Measurements from ENCODE around the gene CROCC2.

DNA sequence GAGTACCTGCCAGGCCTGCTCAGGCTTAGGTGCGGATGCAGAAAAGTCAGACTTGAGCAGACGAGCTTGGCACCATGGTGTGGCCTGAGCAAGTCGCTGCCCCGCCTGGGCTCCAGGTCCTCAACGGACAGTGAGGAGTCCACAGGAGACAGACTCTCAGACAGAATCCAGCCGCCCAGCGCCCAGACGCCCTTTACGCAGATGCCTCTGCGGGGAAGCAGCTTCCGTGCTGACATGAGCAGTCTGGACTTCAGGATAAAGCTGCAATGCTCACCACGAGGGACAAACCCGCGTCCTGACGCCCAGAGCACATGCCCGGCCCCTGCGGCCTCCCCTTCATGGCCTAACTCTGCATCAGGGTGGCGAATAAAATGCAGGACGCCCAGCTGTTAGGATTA lies 6.7 kb upstream of the CROCC2 start:
- TF ChIP-seq PRPF4 (IDR thresholded peaks at IDR 0.05; ENCODE audit: low read depth, low read length, poor library complexity, severe bottlenecking) (no peak), ZNF264 (CRISPR knock-in tag; IDR thresholded peaks at IDR 0.05) (no peak), ZNF850 (CRISPR knock-in tag; conservative IDR thresholded peaks at IDR 0.05) (no peak), TSC22D2 (CRISPR knock-in tag; IDR thresholded peaks at IDR 0.05; ENCODE audit: borderline replicate concordance) (no peak), IKZF4 (CRISPR knock-in tag; IDR thresholded peaks at IDR 0.05; ENCODE audit: borderline replicate concordance, low read depth, not compliant biosample characterization) (no peak), ZNF766 (CRISPR knock-in tag; IDR thresholded peaks at IDR 0.05; ENCODE audit: borderline replicate concordance) (no peak), NKX3-1 (CRISPR knock-in tag; IDR thresholded peaks at IDR 0.05) (no peak), ZNF335 (CRISPR knock-in tag; IDR thresholded peaks at IDR 0.05) (no peak)
- TF ChIP-seq, protein P1, sequence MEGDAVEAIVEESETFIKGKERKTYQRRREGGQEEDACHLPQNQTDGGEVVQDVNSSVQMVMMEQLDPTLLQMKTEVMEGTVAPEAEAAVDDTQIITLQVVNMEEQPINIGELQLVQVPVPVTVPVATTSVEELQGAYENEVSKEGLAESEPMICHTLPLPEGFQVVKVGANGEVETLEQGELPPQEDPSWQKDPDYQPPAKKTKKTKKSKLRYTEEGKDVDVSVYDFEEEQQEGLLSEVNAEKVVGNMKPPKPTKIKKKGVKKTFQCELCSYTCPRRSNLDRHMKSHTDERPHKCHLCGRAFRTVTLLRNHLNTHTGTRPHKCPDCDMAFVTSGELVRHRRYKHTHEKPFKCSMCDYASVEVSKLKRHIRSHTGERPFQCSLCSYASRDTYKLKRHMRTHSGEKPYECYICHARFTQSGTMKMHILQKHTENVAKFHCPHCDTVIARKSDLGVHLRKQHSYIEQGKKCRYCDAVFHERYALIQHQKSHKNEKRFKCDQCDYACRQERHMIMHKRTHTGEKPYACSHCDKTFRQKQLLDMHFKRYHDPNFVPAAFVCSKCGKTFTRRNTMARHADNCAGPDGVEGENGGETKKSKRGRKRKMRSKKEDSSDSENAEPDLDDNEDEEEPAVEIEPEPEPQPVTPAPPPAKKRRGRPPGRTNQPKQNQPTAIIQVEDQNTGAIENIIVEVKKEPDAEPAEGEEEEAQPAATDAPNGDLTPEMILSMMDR (CRISPR knock-in tag; IDR thresholded peaks at IDR 0.05), result no peak
- TF ChIP-seq, protein P2, sequence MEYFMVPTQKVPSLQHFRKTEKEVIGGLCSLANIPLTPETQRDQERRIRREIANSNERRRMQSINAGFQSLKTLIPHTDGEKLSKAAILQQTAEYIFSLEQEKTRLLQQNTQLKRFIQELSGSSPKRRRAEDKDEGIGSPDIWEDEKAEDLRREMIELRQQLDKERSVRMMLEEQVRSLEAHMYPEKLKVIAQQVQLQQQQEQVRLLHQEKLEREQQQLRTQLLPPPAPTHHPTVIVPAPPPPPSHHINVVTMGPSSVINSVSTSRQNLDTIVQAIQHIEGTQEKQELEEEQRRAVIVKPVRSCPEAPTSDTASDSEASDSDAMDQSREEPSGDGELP (IDR thresholded peaks at IDR 0.05; ENCODE audit: borderline replicate concordance, low read depth), result no peak
- TF ChIP-seq, protein P3, sequence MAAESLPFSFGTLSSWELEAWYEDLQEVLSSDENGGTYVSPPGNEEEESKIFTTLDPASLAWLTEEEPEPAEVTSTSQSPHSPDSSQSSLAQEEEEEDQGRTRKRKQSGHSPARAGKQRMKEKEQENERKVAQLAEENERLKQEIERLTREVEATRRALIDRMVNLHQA (CRISPR knock-in tag; IDR thresholded peaks at IDR 0.05), result no peak

All from HepG2 (cell line).